Neural cell (in vitro differentiated cells): Measurements from ENCODE around the gene COL4A2. TPM values are rescaled to one million over a fixed set of nuclear protein-coding genes. Genes with fewer than 3 reads are reported as not detected.

Experiments
- H2AFZ ChIP-seq: fragments of 200-600, 300-800 bp; sonication (generic), shearing (Covaris generic); 2 replicates; pipeline ENCODE4 v1.6.0; 2014; ENCODE audit warnings: low read depth, mild to moderate bottlenecking, antibody characterized with exemption, low read length, moderate library complexity
- H3F3A ChIP-seq: fragments of 200-600 bp; shearing (Covaris generic); 2 replicates; pipeline ENCODE4 v1.6.1; 2016; ENCODE audit warnings: mild to moderate bottlenecking, moderate library complexity, mixed read lengths, antibody characterized with exemption, low read length; ENCODE audit not compliant: insufficient read depth, poor library complexity, severe bottlenecking
- H3K27ac ChIP-seq: fragments of 200-600, 300-800 bp; sonication (generic), shearing (Covaris generic); 2 replicates; pipeline ENCODE4 v1.5.1; 2014; ENCODE audit warnings: mild to moderate bottlenecking, low read length, moderate library complexity
- H3K27me3 ChIP-seq: fragments of 300-800, 200-600 bp; sonication (generic), shearing (Covaris generic); 2 replicates; pipeline ENCODE4 v1.6.0; 2014; ENCODE audit warnings: mild to moderate bottlenecking, low read depth, low read length, moderate library complexity; ENCODE audit not compliant: insufficient read depth
- H3K36me3 ChIP-seq: fragments of 300-800, 200-600 bp; sonication (generic), shearing (Covaris generic); 2 replicates; pipeline ENCODE4 v1.5.1; 2014; ENCODE audit warnings: mild to moderate bottlenecking, antibody characterized with exemption, low read length, moderate library complexity; ENCODE audit not compliant: insufficient read depth
- H3K4me2 ChIP-seq: fragments of 300-800, 200-600 bp; sonication (generic), shearing (Covaris generic); 2 replicates; pipeline ENCODE4 v1.6.0; 2014; ENCODE audit warnings: mild to moderate bottlenecking, low read length
- H3K4me3 ChIP-seq: fragments of 300-800, 200-600 bp; sonication (generic), shearing (Covaris generic); 2 replicates; pipeline ENCODE4 v1.5.1; 2014; ENCODE audit warnings: mild to moderate bottlenecking, low read length, moderate library complexity
- H3K79me2 ChIP-seq: fragments of 200-600 bp; shearing (Covaris generic); replicated peaks from 2 replicates; pipeline ENCODE4 v1.6.0; 2014; ENCODE audit warnings: mild to moderate bottlenecking, low read length, moderate library complexity; ENCODE audit not compliant: insufficient read depth
- H3K9ac ChIP-seq: fragments of 300-800, 200-600 bp; sonication (generic), shearing (Covaris generic); 2 replicates; pipeline ENCODE4 v1.6.1; 2016; ENCODE audit warnings: mild to moderate bottlenecking, low read length, mixed read lengths
- H3K9me2 ChIP-seq: fragments of 200-600 bp; shearing (Covaris generic); 2 replicates; pipeline ENCODE4 v1.6.1; 2016; ENCODE audit warnings: mild to moderate bottlenecking, low read length, mixed read lengths; ENCODE audit not compliant: insufficient read depth
- H3K9me3 ChIP-seq: fragments of 200-600, 300-800 bp; sonication (generic), shearing (Covaris generic); 2 replicates; pipeline ENCODE4 v1.6.1; 2016; ENCODE audit warnings: mild to moderate bottlenecking, mixed run types, low read length, moderate library complexity, mixed read lengths
- H4K20me1 ChIP-seq: fragments of 200-600 bp; shearing (Covaris generic); 2 replicates; pipeline ENCODE4 v1.6.1; 2016; ENCODE audit warnings: mild to moderate bottlenecking, mixed run types; ENCODE audit not compliant: insufficient read depth
- CTCF ChIP-seq: fragments of 450-650 bp; IDR thresholded peaks from 2 replicates; pipeline ENCODE4 v1.5.1; 2014; ENCODE audit warnings: antibody characterized with exemption, mild to moderate bottlenecking, moderate library complexity; ENCODE audit not compliant: poor library complexity, severe bottlenecking
- EP300 ChIP-seq: fragments of 450-650 bp; conservative IDR thresholded peaks from 2 replicates; pipeline ENCODE4 v1.6.1; 2014; ENCODE audit warnings: antibody characterized with exemption, mild to moderate bottlenecking, moderate library complexity; ENCODE audit not compliant: poor library complexity, severe bottlenecking
- EZH2 ChIP-seq: fragments of 200-600, 300-800 bp; shearing (Covaris generic), sonication (generic); IDR thresholded peaks from 2 replicates; pipeline ENCODE4 v1.6.1; 2014; ENCODE audit warnings: antibody characterized with exemption, low read length, borderline replicate concordance, mild to moderate bottlenecking; ENCODE audit not compliant: insufficient read depth, poor library complexity, severe bottlenecking
- MXI1 ChIP-seq: fragments of 450-650 bp; conservative IDR thresholded peaks from 2 replicates; pipeline ENCODE4 v1.6.1; 2014; ENCODE audit warnings: antibody characterized with exemption, mild to moderate bottlenecking; ENCODE audit not compliant: poor library complexity, severe bottlenecking
- POLR2AphosphoS5 ChIP-seq: IDR thresholded peaks from 2 replicates; pipeline ENCODE4 v1.6.1; 2012
- RAD21 ChIP-seq: fragments of 450-650 bp; conservative IDR thresholded peaks from 2 replicates; pipeline ENCODE4 v1.6.1; 2014; ENCODE audit warnings: antibody characterized with exemption, mild to moderate bottlenecking, moderate library complexity
- REST ChIP-seq: IDR thresholded peaks from 2 replicates; pipeline ENCODE4 v1.6.1; 2012; ENCODE audit warnings: borderline replicate concordance
- SMC3 ChIP-seq: fragments of 450-650 bp; conservative IDR thresholded peaks from 2 replicates; pipeline ENCODE4 v1.6.1; 2014; ENCODE audit warnings: antibody characterized with exemption, mild to moderate bottlenecking, moderate library complexity; ENCODE audit not compliant: poor library complexity
- TAF1 ChIP-seq: IDR thresholded peaks from 2 replicates; pipeline ENCODE4 v1.6.1; 2012; ENCODE audit warnings: low read depth
- polyA plus RNA-seq: library from polyadenylated mRNA; depleted of rRNA; stranded (reverse); fragments of >200 nt; gene quantifications from 2 replicates; pipeline ENCODE4 v1.2.3, GENCODE V29; 2014

The COL4A2 gene
- polyA plus RNA-seq, 1 donor from 2014 or later, result 30.8 TPM

DNA sequence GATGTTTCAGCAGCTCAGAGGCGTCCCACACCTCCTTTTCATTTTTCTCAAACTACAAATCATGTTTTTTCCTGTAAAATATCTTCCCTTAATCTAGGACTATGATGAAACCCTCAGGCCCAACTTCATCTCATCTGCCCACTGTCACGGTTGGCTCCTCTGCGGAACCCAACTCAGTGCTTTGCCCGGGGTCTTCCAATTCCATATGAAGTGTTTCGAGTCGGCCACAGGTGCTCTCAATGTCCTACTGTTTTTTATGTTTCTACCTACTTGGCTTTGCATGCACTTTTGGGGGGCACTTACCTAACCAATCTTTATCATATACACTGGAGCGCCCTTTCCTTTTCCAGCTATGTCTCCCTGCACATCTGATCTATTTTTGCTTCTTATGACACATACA lies 28.2 kb upstream of the COL4A2 start:
- no peak overlapping the region for H3K9ac ChIP-seq
- H2AFZ ChIP-seq, result no peak overlapping the region
- H3K9me2 ChIP-seq, result no peaks in the 10 kb centered on the region
- TF ChIP-seq POLR2AphosphoS5 (no peak), SMC3 (no peak), EZH2 (no peak), MXI1 (no peak), EP300 (no peak), REST (no peak), TAF1 (no peak), CTCF (no peak), RAD21 (no peak)
- H4K20me1 ChIP-seq, result no peaks in the 10 kb centered on the region
- H3K4me3 ChIP-seq, result no peak overlapping the region
- no peaks in the 10 kb centered on the region for H3F3A ChIP-seq
- no peaks in the 10 kb centered on the region for H3K27me3 ChIP-seq
- no peak overlapping the region for H3K27ac ChIP-seq
- no peaks in the 10 kb centered on the region for H3K9me3 ChIP-seq
- no peak overlapping the region for H3K4me2 ChIP-seq
- H3K79me2 ChIP-seq, result no peaks in the 10 kb centered on the region
- H3K36me3 ChIP-seq, result no peaks in the 10 kb centered on the region

GRCh38 chr13:110279684-110280083 lies 27.4 kb upstream of the COL4A2 start:
- Histone ChIP-seq H3K4me2 (no peak overlapping the region), H3K79me2 (no peaks in the 10 kb centered on the region), H3K9me2 (no peaks in the 10 kb centered on the region), H3K36me3 (no peaks in the 10 kb centered on the region), H3K9ac (no peak overlapping the region), H4K20me1 (no peaks in the 10 kb centered on the region), H3F3A (no peaks in the 10 kb centered on the region), H3K4me3 (no peak overlapping the region), H3K9me3 (no peaks in the 10 kb centered on the region), H3K27me3 (no peaks in the 10 kb centered on the region), H3K27ac (no peak overlapping the region), H2AFZ (no peak overlapping the region)
- TF ChIP-seq TAF1 (no peak), EP300 (no peak), EZH2 (no peak), MXI1 (no peak), SMC3 (no peak), CTCF (no peak), RAD21 (no peak), POLR2AphosphoS5 (no peak), REST (no peak)
